HEK293T (cell line): Measurements from ENCODE around the gene XRN1.

Experiments used
- ARNT ChIP-seq: fragments of 450-650 bp; IDR thresholded peaks from 2 replicates; pipeline ENCODE4 v1.6.1; 2017; ENCODE audit warnings: mild to moderate bottlenecking
- BHLHE40 ChIP-seq: fragments of 450-650 bp; IDR thresholded peaks from 2 replicates; pipeline ENCODE4 v1.6.1; 2016; ENCODE audit warnings: mild to moderate bottlenecking, moderate library complexity, borderline replicate concordance
- ELF4 ChIP-seq: fragments of 450-650 bp; IDR thresholded peaks from 2 replicates; pipeline ENCODE4 v1.6.1; 2017; ENCODE audit warnings: antibody characterized with exemption
- FOXM1 ChIP-seq: fragments of 450-650 bp; IDR thresholded peaks from 2 replicates; pipeline ENCODE4 v1.6.1; 2017; ENCODE audit warnings: mild to moderate bottlenecking, borderline replicate concordance
- HDGF ChIP-seq: fragments of 450-650 bp; IDR thresholded peaks from 2 replicates; pipeline ENCODE4 v1.6.1; 2017; ENCODE audit warnings: antibody characterized with exemption, borderline replicate concordance
- PKNOX1 ChIP-seq: fragments of 450-650 bp; IDR thresholded peaks from 2 replicates; pipeline ENCODE4 v1.6.1; 2016
- SP1 ChIP-seq: fragments of 450-650 bp; IDR thresholded peaks from 2 replicates; pipeline ENCODE4 v1.6.1; 2017
- SUZ12 ChIP-seq: fragments of 450-650 bp; IDR thresholded peaks from 2 replicates; pipeline ENCODE4 v1.6.1; 2016; ENCODE audit warnings: mild to moderate bottlenecking
- TARDBP ChIP-seq: fragments of 450-650 bp; IDR thresholded peaks from 2 replicates; pipeline ENCODE4 v1.6.1; 2016
- ZNF384 ChIP-seq: fragments of 450-650 bp; IDR thresholded peaks from 2 replicates; pipeline ENCODE4 v1.6.1; 2016

GRCh38 chr3:142298626-142299025, 149.2 kb downstream of the XRN1 start:
- TF ChIP-seq ARNT (no peak), ELF4 (no peak), FOXM1 (no peak), ZNF384 (no peak), PKNOX1 (no peak), SUZ12 (no peak), TARDBP (no peak), BHLHE40 (no peak), SP1 (no peak), HDGF (no peak)
